Left lung (tissue), 10 donors: Measurements from ENCODE around the gene TMEM74B. TPM values are rescaled to one million over a fixed set of nuclear protein-coding genes. Genes with fewer than 3 reads are reported as not detected.
A peak's percentile ranks its signal among the peaks of the same experiment; 100 is the strongest.

Experiments
- ATAC-seq: fragments of 200-7000 bp; cut with Tn5 transposase; one replicate; pipeline ENCODE4 v1.9.1; 2020; ENCODE audit warnings: moderate library complexity
- DNase-seq, 4 donors: peaks; one replicate each; pipeline ENCODE4 v3.0.0-alpha.2; 2013 to 2020
- H3K27ac ChIP-seq, 2 donors: fragments of 200-600 bp; sonication (generic) in 1 of 2; one replicate each; pipeline versions ENCODE4 v1.5.0 to v1.8.0; 2020 to 2021
- H3K27me3 ChIP-seq, 2 donors: fragments of 200-600 bp; sonication (generic) in 1 of 2; one replicate each; pipeline versions ENCODE4 v1.5.0 to v1.8.0; 2020 to 2021
- H3K36me3 ChIP-seq, 2 donors: fragments of 200-600 bp; sonication (generic) in 1 of 2; one replicate each; pipeline versions ENCODE4 v1.5.0 to v1.8.0; 2020 to 2021
- H3K4me1 ChIP-seq, 2 donors: fragments of 200-600 bp; one replicate each; pipeline ENCODE4 v1.8.0; 2021
- H3K4me3 ChIP-seq, 2 donors: fragments of 200-600 bp; sonication (generic) in 1 of 2; one replicate each; pipeline versions ENCODE4 v1.5.0 to v1.8.0; 2020 to 2021; ENCODE audit warnings: mild to moderate bottlenecking in 1 of 2
- H3K9me3 ChIP-seq, 2 donors: fragments of 200-600 bp; sonication (generic) in 1 of 2; one replicate each; pipeline versions ENCODE4 v1.5.0 to v1.8.0; 2020 to 2021
- intact Hi-C, 2 donors: fragments of 100-400 bp; cut with DNase I; formaldehyde crosslinking; loops; one replicate each; pipeline versions ENCODE4 v1.11.2 to v1.14.2; 2022
- polyA plus RNA-seq, 6 donors: library from polyadenylated mRNA; unstranded; fragments of 120-200 nt; gene quantifications; one replicate each; pipeline ENCODE4 v1.2.1, GENCODE V29; 2013; ENCODE audit not compliant: insufficient read length in 6 of 6
- total RNA-seq, 2 donors: library from RNA; stranded (reverse); fragmentation: NEBNext Ultra II Directional; extraction: Animal tissue kit (Norgen Biotek cat#: 25700); gene quantifications; one replicate each; pipeline ENCODE4 v1.2.1, GENCODE V29; 2021
- TF ChIP-seq, protein P1 (sequence below), 2 donors: fragments of 200-600 bp; sonication (generic) in 1 of 2; IDR thresholded peaks; one replicate each; pipeline versions ENCODE4 v1.5.0 to v1.8.0; 2021; ENCODE audit warnings: antibody characterized with exemption in 2 of 2
- donor health status: DM: no; HTN: yes; CAD: no.
- donor health status: DM: no; HTN: no; CAD: no.

The TMEM74B gene
- total and polyA plus RNA-seq, 8 donors, result 4.0 to 16.3 (median 13.0) TPM

DNA sequence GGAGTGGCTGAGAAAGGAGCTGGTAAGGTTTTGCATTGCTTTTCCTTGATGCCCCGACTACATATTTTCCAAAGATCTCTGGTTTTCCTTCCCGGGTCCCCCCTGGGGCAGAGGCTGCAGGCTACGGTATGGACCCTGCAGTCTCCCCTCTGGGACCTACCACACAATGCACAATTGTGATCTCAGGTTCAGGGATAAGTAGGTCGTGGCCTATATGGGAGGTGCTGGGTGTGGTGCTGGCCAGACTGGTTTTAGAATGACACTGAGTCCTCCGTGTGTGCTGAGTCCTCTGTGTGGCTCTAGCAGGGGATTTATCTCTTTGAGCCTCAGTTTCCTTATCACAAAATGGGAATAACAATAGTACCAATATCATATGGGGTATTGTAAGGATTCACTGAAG, 18.8 kb upstream of the TMEM74B start:
- no peak for DNase-seq
- no peaks in the 10 kb centered on the region for H3K36me3 ChIP-seq
- H3K4me3 ChIP-seq, result no peak overlapping the region
- H3K27me3 ChIP-seq, result no peaks in the 10 kb centered on the region
- H3K9me3 ChIP-seq, result no peaks in the 10 kb centered on the region
- intact Hi-C loops, result no loop called here
- no peak for ATAC-seq
- TF ChIP-seq, protein P1, sequence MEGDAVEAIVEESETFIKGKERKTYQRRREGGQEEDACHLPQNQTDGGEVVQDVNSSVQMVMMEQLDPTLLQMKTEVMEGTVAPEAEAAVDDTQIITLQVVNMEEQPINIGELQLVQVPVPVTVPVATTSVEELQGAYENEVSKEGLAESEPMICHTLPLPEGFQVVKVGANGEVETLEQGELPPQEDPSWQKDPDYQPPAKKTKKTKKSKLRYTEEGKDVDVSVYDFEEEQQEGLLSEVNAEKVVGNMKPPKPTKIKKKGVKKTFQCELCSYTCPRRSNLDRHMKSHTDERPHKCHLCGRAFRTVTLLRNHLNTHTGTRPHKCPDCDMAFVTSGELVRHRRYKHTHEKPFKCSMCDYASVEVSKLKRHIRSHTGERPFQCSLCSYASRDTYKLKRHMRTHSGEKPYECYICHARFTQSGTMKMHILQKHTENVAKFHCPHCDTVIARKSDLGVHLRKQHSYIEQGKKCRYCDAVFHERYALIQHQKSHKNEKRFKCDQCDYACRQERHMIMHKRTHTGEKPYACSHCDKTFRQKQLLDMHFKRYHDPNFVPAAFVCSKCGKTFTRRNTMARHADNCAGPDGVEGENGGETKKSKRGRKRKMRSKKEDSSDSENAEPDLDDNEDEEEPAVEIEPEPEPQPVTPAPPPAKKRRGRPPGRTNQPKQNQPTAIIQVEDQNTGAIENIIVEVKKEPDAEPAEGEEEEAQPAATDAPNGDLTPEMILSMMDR (IDR thresholded peaks at IDR 0.05), result no peak
- no peaks in the 10 kb centered on the region for H3K4me1 ChIP-seq
- peak overlapping the region in 1 of 2 donors; percentile 20 for H3K27ac ChIP-seq

DNA sequence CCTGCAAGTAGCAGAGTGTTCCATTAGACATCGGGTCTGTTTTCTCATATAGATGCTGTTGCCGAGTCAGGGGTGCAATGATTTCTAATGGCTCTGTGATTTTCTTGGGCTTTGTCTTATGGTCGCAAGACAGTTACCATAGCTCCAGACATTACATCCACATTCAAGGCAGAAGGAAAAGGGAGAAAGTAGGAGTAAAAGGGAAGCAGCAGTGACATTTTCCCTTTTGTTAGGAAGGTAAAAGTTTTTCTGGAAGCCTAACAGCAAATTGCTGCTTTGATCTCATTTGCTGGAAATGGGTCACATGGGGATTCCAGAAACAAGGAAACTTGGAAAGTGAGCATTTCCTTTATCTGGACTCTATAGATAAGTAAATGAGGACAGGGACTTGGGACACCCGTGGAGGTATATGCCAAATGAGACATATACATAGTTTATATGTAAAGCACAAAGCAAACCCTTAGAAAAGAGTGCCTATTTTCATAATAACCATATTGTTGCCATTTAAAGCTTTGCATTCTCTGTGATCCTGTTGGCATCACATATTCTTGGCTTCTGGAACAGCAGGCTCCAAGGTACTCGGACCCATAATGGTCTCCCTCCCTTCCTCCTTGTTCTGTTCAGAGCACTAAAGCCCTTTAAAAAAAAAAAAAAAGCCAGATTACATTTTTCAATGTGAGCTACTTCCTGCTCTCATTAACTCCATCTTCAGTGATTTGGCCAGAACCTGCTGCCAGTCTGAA, 18.2 kb upstream of the TMEM74B start, which contains the start of gene C20orf202:
TSS of gene C20orf202 (plus strand) at position 693 of the 743 bp plus-strand sequence. CDS start 132 bp downstream, outside the sequence.
- DNase-seq (no peak), ATAC-seq (no peak)
- Histone ChIP-seq H3K9me3 (no peaks in the 10 kb centered on the region), H3K36me3 (no peaks in the 10 kb centered on the region), H3K4me1 (no peaks in the 10 kb centered on the region), H3K27me3 (no peaks in the 10 kb centered on the region), H3K27ac (peak within 1 kb of the TSS; percentile 20 to 26), H3K4me3 (no peak within 1 kb of the TSS)
- TF ChIP-seq, protein P1 (IDR thresholded peaks at IDR 0.05), result no peak
- intact Hi-C loops, result no loop called here

DNA sequence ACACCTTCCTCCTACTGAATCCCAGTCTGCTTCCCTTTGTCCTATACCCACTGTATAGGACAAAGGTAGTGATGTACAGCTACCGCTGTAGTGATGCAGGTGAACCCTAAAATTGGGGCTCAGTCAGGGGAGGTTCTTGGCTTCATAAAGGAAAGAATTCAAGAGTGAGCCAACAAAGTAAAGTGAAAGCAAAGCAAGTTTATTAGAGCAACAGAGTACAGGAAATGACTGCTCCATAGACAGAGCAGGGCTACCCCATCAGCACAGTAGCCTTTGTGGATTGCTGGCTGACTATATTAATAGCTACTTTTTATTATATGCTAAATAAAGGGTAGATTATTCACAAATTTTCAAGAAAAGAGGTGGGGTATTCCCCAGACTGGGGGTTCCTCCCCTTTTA, 15.2 kb upstream of the TMEM74B start:
- Histone ChIP-seq H3K27ac (peak overlapping the region in 1 of 2 donors; percentile 53), H3K4me1 (no peaks in the 10 kb centered on the region), H3K36me3 (no peaks in the 10 kb centered on the region), H3K9me3 (no peaks in the 10 kb centered on the region), H3K27me3 (no peaks in the 10 kb centered on the region), H3K4me3 (no peak overlapping the region)
- ATAC-seq (no peak), DNase-seq (no peak)
- TF ChIP-seq, protein P1 (IDR thresholded peaks at IDR 0.05), result no peak
- intact Hi-C loops, result no loop called here

DNA sequence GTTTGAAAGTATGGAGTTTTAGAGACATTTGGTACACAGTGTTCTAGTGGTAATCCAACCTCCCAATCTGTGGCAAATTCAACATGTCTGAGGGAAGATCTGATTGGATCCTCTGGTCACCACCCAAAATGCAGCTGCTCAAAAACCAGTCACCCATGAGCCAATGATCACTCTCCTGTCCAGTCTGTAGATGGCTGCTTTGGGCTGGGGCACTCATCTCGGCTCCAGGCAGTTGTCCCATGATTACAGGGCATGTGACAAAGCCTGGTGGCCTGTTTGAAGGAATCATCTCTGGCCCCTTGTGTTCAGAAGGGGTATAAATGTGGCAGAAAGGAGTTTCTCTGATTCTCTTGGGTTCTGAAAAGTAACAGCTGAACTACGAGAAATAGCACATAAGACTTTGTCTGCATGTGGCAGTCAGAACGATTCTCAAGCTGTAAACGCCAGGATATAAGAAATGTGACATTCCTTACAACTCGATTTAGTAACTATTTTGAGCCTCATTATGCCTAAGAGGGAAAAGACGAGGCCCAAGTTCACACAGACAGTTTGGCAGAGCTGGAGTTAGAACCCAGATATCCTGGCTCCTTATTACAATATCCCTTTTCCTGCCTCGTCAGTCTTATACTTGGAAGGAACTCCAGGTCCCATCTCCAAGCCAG, 14.6 kb upstream of the TMEM74B start:
- H3K27ac ChIP-seq, result no peak overlapping the region
- H3K4me1 ChIP-seq, result no peaks in the 10 kb centered on the region
- H3K9me3 ChIP-seq, result no peaks in the 10 kb centered on the region
- TF ChIP-seq, protein P1 (IDR thresholded peaks at IDR 0.05), result no peak
- DNase-seq, result peak in 1 of 4 donors; percentile 54
- H3K27me3 ChIP-seq, result no peaks in the 10 kb centered on the region
- no peak overlapping the region for H3K4me3 ChIP-seq
- ATAC-seq, result no peak
- intact Hi-C loops, result no loop called here
- H3K36me3 ChIP-seq, result no peaks in the 10 kb centered on the region

DNA sequence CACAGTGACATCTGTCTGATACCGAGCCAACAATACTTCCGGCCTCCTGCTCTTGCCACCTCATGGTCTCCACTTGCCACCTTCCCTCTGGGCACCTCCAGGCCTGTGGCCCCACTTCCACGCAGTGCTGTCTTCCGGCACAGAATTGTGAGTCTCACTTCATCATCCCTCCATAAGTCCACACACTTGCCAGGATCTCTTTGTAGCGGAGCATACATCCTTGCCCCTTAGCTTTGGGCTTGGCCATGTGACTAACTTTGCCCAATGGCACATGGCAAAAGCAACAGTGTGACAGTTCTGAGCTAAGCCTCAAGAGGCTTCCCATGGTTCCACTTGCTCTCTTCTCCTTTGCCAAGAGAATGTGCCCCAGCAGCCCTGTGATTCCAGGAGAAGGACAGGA, 14.0 kb upstream of the TMEM74B start:
- intact Hi-C loops, result no loop called here
- Histone ChIP-seq H3K4me3 (no peak overlapping the region), H3K4me1 (no peaks in the 10 kb centered on the region), H3K9me3 (no peaks in the 10 kb centered on the region), H3K36me3 (no peaks in the 10 kb centered on the region), H3K27me3 (no peaks in the 10 kb centered on the region), H3K27ac (no peak overlapping the region)
- TF ChIP-seq, protein P1 (IDR thresholded peaks at IDR 0.05), result no peak
- DNase-seq (no peak), ATAC-seq (no peak)
